Left lung (tissue), 10 donors: ENCODE data around the gene RANGRF. TPM values are rescaled to one million over a fixed set of nuclear protein-coding genes. Genes with fewer than 3 reads are reported as not detected.

ENCODE experiments used
- ATAC-seq: fragments of 200-7000 bp; cut with Tn5 transposase; one replicate; pipeline ENCODE4 v1.9.1; 2020; ENCODE audit warnings: moderate library complexity
- DNase-seq, 4 donors: peaks; one replicate each; pipeline ENCODE4 v3.0.0-alpha.2; 2013 to 2020
- H3K27ac ChIP-seq, 2 donors: fragments of 200-600 bp; sonication (generic) in 1 of 2; one replicate each; pipeline versions ENCODE4 v1.5.0 to v1.8.0; 2020 to 2021
- H3K27me3 ChIP-seq, 2 donors: fragments of 200-600 bp; sonication (generic) in 1 of 2; one replicate each; pipeline versions ENCODE4 v1.5.0 to v1.8.0; 2020 to 2021
- H3K36me3 ChIP-seq, 2 donors: fragments of 200-600 bp; sonication (generic) in 1 of 2; one replicate each; pipeline versions ENCODE4 v1.5.0 to v1.8.0; 2020 to 2021
- H3K4me1 ChIP-seq, 2 donors: fragments of 200-600 bp; one replicate each; pipeline ENCODE4 v1.8.0; 2021
- H3K4me3 ChIP-seq, 2 donors: fragments of 200-600 bp; sonication (generic) in 1 of 2; one replicate each; pipeline versions ENCODE4 v1.5.0 to v1.8.0; 2020 to 2021; ENCODE audit warnings: mild to moderate bottlenecking in 1 of 2
- H3K9me3 ChIP-seq, 2 donors: fragments of 200-600 bp; sonication (generic) in 1 of 2; one replicate each; pipeline versions ENCODE4 v1.5.0 to v1.8.0; 2020 to 2021
- intact Hi-C, 2 donors: fragments of 100-400 bp; cut with DNase I; formaldehyde crosslinking; loops; one replicate each; pipeline versions ENCODE4 v1.11.2 to v1.14.2; 2022
- polyA plus RNA-seq, 6 donors: library from polyadenylated mRNA; unstranded; fragments of 120-200 nt; gene quantifications; one replicate each; pipeline ENCODE4 v1.2.1, GENCODE V29; 2013; ENCODE audit not compliant: insufficient read length in 6 of 6
- total RNA-seq, 2 donors: library from RNA; stranded (reverse); fragmentation: NEBNext Ultra II Directional; extraction: Animal tissue kit (Norgen Biotek cat#: 25700); gene quantifications; one replicate each; pipeline ENCODE4 v1.2.1, GENCODE V29; 2021
- TF ChIP-seq, protein P1 (sequence below), 2 donors: fragments of 200-600 bp; sonication (generic) in 1 of 2; IDR thresholded peaks; one replicate each; pipeline versions ENCODE4 v1.5.0 to v1.8.0; 2021; ENCODE audit warnings: antibody characterized with exemption in 2 of 2
- donor health status: DM: no; HTN: yes; CAD: no.
- donor health status: DM: no; HTN: no; CAD: no.

The RANGRF gene
- total and polyA plus RNA-seq, 8 donors, result 22.9 to 33.2 (median 24.8) TPM

DNA sequence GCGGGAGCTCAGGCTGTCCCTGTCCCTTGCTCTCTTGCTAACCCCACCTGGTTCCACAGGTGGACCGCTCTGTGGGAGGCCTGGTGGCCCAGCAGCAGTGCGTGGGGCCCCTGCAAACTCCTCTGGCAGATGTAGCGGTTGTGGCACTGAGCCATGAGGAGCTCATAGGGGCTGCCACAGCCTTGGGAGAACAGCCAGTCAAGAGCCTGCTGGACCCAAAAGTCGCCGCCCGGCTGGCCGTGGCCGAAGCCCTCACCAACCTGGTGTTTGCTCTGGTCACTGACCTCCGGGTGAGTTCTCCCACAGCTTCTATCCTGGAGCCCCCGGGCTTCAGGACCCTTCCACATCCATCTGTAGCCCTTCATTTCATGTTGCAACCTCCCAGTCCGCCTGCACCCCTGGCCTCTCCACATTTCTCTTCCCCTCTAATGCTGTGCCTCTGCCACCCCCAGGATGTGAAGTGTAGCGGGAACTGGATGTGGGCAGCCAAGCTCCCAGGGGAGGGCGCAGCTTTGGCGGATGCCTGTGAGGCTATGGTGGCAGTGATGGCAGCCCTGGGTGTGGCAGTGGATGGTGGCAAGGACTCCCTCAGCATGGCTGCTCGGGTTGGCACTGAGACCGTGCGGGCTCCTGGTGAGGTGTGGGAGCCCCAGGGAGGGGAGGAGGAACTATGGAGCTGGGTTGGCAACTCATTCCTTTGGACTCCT, 23.5 kb upstream of the RANGRF start:
- TF ChIP-seq, protein P1, sequence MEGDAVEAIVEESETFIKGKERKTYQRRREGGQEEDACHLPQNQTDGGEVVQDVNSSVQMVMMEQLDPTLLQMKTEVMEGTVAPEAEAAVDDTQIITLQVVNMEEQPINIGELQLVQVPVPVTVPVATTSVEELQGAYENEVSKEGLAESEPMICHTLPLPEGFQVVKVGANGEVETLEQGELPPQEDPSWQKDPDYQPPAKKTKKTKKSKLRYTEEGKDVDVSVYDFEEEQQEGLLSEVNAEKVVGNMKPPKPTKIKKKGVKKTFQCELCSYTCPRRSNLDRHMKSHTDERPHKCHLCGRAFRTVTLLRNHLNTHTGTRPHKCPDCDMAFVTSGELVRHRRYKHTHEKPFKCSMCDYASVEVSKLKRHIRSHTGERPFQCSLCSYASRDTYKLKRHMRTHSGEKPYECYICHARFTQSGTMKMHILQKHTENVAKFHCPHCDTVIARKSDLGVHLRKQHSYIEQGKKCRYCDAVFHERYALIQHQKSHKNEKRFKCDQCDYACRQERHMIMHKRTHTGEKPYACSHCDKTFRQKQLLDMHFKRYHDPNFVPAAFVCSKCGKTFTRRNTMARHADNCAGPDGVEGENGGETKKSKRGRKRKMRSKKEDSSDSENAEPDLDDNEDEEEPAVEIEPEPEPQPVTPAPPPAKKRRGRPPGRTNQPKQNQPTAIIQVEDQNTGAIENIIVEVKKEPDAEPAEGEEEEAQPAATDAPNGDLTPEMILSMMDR (IDR thresholded peaks at IDR 0.05), result no peak
- H3K4me1 ChIP-seq, result no peaks in the 10 kb centered on the region
- no peak for DNase-seq
- no peak overlapping the region for H3K4me3 ChIP-seq
- no peak for ATAC-seq
- H3K27ac ChIP-seq, result no peak overlapping the region
- no peaks in the 10 kb centered on the region for H3K27me3 ChIP-seq
- H3K36me3 ChIP-seq, result peaks cover 0 to 94% of the 10 kb centered on the region in 2 donors
- intact Hi-C loops, result no loop called here
- H3K9me3 ChIP-seq, result no peaks in the 10 kb centered on the region

DNA sequence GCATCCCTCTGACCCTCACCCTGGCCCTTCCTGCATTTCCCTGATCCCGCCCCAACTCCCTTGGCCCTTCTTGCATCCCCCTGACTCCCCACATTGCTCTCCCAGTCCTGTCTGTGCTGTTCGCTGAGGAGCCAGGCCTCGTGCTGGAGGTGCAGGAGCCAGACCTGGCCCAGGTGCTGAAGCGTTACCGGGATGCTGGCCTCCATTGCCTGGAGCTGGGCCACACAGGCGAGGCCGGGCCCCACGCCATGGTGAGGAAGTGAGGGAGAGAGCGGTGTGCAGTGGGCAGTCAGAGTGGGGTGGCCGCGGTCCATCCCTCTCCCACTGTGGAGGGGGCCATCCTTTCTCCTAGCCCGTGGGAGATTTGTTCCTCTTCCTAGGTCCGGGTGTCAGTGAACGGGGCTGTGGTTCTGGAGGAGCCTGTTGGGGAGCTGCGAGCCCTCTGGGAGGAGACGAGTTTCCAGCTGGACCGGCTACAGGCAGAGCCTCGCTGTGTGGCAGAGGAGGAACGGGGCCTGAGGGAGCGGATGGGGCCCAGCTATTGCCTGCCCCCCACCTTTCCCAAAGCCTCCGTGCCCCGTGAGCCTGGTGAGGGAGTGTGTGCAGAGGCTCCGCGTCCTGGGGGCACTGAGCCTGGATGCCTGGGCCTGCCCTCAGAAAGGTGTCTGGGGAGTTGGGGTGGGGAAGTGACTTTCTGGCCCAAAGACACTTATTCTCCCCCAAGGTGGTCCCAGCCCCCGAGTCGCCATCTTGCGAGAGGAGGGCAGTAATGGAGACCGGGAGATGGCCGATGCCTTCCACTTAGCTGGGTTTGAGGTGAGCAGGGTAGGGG, 21.6 kb upstream of the RANGRF start:
- no peak for DNase-seq
- Histone ChIP-seq H3K27ac (no peak overlapping the region), H3K4me3 (no peak overlapping the region), H3K4me1 (no peaks in the 10 kb centered on the region), H3K36me3 (peaks cover 0 to 80% of the 10 kb centered on the region in 2 donors), H3K27me3 (no peaks in the 10 kb centered on the region), H3K9me3 (no peaks in the 10 kb centered on the region)
- ATAC-seq, result no peak
- TF ChIP-seq, protein P1 (IDR thresholded peaks at IDR 0.05), result no peak
- intact Hi-C loops, result no loop called here

DNA sequence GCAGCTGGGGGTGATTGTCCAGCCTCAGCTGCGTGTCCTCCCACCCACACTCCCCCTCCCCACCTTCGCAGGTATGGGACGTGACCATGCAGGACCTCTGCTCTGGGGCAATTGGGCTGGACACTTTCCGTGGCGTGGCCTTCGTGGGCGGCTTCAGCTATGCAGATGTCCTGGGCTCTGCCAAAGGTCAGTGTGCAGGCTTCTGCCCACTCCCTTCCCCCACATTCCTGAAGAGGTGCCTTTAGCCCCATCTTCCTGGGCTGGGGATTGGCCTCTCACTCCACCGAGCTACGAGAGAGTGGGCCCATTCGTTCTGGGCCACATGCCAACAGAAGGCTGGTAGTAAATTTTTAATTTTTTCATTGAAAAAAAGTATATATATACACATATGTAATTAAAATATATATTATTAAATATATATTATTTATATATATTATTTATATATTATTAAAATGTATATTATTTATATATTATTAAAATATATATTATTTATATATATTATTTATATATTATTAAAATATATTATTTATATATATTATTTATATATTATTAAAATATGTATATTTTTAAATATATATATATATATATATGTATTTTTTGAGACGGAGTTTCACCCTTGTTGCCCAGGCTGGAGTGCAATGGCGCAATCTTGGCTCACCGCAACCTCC, 20.9 kb upstream of the RANGRF start:
- Histone ChIP-seq H3K27ac (no peak overlapping the region), H3K4me1 (no peaks in the 10 kb centered on the region), H3K36me3 (peaks cover 0 to 74% of the 10 kb centered on the region in 2 donors), H3K9me3 (no peaks in the 10 kb centered on the region), H3K4me3 (no peak overlapping the region), H3K27me3 (no peaks in the 10 kb centered on the region)
- intact Hi-C loops, result no loop called here
- TF ChIP-seq, protein P1 (IDR thresholded peaks at IDR 0.05), result no peak
- no peak for DNase-seq
- no peak for ATAC-seq

DNA sequence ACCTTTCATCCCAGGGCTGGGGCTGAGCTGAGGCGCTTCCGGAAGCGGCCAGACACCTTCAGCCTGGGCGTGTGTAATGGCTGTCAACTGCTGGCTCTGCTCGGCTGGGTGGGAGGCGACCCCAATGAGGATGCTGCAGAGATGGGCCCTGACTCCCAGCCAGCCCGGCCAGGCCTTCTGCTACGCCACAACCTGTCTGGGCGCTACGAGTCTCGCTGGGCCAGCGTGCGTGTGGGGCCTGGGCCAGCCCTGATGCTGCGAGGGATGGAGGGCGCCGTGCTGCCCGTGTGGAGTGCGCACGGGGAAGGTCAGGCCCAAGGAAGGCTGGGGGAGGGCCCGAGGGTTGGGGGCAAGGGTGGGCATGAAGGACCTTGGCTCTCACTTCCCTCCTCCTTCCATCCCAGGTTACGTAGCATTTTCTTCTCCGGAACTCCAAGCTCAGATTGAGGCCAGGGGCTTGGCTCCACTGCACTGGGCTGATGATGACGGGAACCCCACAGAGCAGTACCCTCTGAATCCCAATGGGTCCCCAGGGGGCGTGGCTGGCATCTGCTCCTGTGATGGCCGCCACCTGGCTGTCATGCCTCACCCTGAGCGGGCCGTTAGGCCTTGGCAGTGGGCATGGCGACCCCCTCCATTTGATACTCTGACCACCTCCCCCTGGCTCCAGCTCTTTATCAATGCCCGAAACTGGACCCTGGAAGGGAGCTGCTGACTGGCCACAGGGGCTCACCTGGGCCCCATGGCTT, 19.7 kb upstream of the RANGRF start:
- Histone ChIP-seq H3K36me3 (peaks cover 0 to 62% of the 10 kb centered on the region in 2 donors), H3K4me3 (no peak overlapping the region), H3K9me3 (no peaks in the 10 kb centered on the region), H3K27ac (no peak overlapping the region), H3K4me1 (no peaks in the 10 kb centered on the region), H3K27me3 (no peaks in the 10 kb centered on the region)
- DNase-seq (no peak), ATAC-seq (no peak)
- TF ChIP-seq, protein P1 (IDR thresholded peaks at IDR 0.05), result no peak
- intact Hi-C loops, result no loop called here
